Nephron (organoid): Measurements from ENCODE around the gene SLC13A3.

Experiments
- H3K27ac Mint-ChIP-seq, 3 experiments: 2 replicates each; pipeline ENCODE4 v1.8.0; 2020; ENCODE audit warnings: mixed read lengths in 3 of 3, mild to moderate bottlenecking in 2 of 3, moderate library complexity in 1 of 3
- H3K27me3 Mint-ChIP-seq: 2 replicates; pipeline ENCODE4 v1.8.0; 2021; ENCODE audit warnings: low read depth, mild to moderate bottlenecking, moderate library complexity, mixed read lengths
- H3K36me3 Mint-ChIP-seq: 2 replicates; pipeline ENCODE4 v1.8.0; 2020; ENCODE audit warnings: low read depth, mixed read lengths
- H3K4me1 Mint-ChIP-seq: 2 replicates; pipeline ENCODE4 v1.8.0; 2020; ENCODE audit warnings: mixed read lengths
- H3K4me3 Mint-ChIP-seq, 3 experiments: 2 replicates each; pipeline ENCODE4 v1.8.0; 2020; ENCODE audit warnings: mild to moderate bottlenecking in 3 of 3, mixed read lengths in 3 of 3, moderate library complexity in 2 of 3
- H3K9me3 Mint-ChIP-seq: 2 replicates; pipeline ENCODE4 v1.8.0; 2020; ENCODE audit warnings: mixed read lengths
- TF ChIP-seq, protein P1 (sequence below), 3 experiments: fragments of 200-600 bp; sonication (generic); IDR thresholded peaks; one replicate each; pipeline ENCODE4 v1.5.0; 2021; ENCODE audit warnings: antibody characterized with exemption in 3 of 3; ENCODE audit not compliant: unreplicated experiment in 3 of 3

SLC13A3 gene

DNA sequence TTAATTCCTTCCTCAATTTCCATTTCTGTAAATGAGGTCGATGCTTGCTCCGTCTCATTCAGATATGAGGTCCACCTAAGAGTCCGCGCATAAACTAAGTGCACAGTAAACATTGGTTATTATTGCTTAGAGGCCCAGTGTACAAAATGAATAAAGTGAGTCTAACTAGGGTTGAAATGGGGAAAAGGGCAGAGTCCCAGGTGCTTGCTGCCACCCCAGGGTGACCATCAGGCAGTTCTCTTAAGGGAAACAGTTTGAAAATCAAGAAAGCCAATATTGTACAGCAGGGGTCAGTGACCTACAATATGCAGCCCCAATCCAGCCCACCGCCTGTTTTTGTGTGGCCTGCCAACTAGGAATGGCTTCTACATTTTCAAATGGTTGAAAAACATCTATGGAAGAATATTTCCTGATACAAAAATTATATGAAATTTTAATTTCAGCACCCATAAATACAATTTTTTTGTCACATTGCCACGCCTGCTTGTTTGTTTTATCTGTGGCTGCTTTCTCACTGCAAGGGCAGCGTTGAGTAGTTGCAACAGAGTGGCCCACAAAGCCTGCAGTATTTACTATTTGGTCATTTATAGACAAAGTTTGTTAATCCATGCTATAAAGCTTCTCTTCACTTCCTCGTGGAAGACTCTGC lies 43.3 kb downstream of the SLC13A3 start:
- Mint-ChIP-seq H3K4me1 (no peaks in the 10 kb centered on the region), H3K36me3 (peaks cover 8% of the 10 kb centered on the region), H3K27ac (no peak overlapping the region), H3K4me3 (no peak overlapping the region), H3K27me3 (no peaks in the 10 kb centered on the region), H3K9me3 (peaks cover 4% of the 10 kb centered on the region)
- TF ChIP-seq, protein P1, sequence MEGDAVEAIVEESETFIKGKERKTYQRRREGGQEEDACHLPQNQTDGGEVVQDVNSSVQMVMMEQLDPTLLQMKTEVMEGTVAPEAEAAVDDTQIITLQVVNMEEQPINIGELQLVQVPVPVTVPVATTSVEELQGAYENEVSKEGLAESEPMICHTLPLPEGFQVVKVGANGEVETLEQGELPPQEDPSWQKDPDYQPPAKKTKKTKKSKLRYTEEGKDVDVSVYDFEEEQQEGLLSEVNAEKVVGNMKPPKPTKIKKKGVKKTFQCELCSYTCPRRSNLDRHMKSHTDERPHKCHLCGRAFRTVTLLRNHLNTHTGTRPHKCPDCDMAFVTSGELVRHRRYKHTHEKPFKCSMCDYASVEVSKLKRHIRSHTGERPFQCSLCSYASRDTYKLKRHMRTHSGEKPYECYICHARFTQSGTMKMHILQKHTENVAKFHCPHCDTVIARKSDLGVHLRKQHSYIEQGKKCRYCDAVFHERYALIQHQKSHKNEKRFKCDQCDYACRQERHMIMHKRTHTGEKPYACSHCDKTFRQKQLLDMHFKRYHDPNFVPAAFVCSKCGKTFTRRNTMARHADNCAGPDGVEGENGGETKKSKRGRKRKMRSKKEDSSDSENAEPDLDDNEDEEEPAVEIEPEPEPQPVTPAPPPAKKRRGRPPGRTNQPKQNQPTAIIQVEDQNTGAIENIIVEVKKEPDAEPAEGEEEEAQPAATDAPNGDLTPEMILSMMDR (IDR thresholded peaks at IDR 0.05; ENCODE audit: unreplicated experiment in 3 of 3) = no peak

DNA sequence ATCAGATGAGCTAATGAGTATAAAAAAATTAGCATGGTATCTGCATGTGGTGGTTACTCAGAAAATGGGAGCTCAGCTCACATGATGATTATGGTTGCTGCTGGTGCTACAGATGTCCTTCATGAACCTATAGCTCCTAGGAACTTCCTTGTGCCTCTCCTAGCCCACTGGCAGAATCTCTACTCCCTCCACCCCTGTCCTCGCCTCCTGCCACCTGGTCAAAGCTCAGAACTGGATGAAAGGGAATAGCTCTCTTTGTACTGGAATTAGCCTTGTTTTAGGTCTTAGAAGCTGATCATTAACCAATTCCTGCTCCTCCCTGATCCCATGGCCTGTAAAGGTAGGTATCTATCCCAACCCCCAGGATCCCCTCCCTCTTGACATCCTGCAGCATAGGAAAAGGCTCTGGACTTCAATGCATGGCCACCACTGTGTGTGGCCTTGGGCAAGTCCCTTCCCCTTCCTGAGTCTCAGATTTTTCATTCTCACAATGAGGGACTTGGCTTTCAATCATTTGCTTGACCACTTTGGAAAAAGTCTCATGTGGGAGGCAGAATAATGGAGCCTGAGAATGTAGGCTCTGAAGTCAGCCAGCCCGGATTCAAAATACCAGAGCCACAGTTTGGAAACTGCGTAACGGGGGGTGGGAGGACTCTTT lies 43.9 kb downstream of the SLC13A3 start:
- TF ChIP-seq, protein P1 (IDR thresholded peaks at IDR 0.05; ENCODE audit: unreplicated experiment in 3 of 3) = no peak
- H3K27me3 Mint-ChIP-seq = no peaks in the 10 kb centered on the region
- peaks cover 8% of the 10 kb centered on the region for H3K36me3 Mint-ChIP-seq
- H3K4me3 Mint-ChIP-seq = no peak overlapping the region
- H3K9me3 Mint-ChIP-seq = peaks cover 4% of the 10 kb centered on the region
- H3K27ac Mint-ChIP-seq = peak overlapping the region in 1 of 3 experiments; percentile 26
- no peaks in the 10 kb centered on the region for H3K4me1 Mint-ChIP-seq

DNA sequence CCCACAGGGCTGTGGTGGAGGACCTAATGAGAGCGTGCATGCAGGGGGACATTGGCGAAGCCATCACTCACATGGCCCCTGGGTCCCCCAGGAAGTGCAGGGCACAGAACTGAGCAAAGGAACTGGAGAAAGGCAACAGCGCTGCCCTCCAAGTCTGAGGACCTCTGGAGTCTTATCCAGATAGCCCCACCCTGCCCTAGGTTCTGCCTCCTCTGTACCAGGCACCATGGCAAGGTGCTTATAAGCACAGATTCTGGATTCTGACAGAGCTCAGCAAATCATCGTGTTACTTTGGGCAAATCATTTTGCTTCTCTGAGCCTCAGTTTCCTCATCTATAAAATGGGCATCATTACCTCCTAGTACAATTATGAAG lies 44.5 kb downstream of the SLC13A3 start:
- Mint-ChIP-seq H3K36me3 (peaks cover 8% of the 10 kb centered on the region), H3K9me3 (peaks cover 4% of the 10 kb centered on the region), H3K27me3 (no peaks in the 10 kb centered on the region), H3K27ac (no peak overlapping the region), H3K4me3 (no peak overlapping the region), H3K4me1 (no peaks in the 10 kb centered on the region)
- TF ChIP-seq, protein P1 (IDR thresholded peaks at IDR 0.05; ENCODE audit: unreplicated experiment in 3 of 3) = no peak

DNA sequence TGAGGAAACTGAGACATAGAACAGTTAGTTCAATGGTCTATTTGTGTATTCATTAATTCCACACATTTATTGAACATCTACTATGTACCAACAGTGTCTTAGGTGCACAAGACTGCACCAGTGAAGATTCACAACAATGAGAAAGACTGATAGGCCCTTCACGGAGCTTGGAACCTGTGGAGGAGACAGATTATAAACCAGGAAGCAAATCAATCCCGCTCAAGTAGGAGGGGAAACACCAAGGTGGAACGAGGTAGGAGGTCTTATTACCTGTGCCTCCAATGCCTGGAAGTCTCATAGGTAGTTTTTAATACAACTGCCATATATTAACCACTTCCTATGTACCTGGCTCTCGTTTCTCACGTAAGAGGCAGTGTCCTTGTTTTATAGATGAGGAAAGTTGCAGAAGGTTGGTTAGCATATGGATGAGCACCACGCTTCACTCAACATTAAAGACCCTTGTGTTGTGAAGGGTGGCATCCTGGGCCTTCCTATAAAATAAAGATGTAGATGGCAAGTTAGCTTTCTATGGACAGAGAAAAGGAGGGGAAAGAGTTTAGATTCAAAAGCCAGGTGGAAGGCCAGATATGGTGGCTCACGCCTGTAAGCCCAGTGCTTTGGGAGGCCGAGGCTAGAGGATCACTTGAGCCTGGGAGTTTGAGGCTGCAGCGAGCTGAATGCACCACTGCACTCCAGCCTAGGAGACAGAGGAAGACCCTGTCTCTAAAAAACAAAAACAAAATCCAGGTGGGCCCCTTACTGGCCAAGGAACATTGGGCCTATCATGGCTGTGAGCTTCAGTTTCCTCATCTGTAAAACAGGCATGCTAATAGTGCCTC lies 45.1 kb downstream of the SLC13A3 start:
- H3K4me3 Mint-ChIP-seq = no peak overlapping the region

DNA sequence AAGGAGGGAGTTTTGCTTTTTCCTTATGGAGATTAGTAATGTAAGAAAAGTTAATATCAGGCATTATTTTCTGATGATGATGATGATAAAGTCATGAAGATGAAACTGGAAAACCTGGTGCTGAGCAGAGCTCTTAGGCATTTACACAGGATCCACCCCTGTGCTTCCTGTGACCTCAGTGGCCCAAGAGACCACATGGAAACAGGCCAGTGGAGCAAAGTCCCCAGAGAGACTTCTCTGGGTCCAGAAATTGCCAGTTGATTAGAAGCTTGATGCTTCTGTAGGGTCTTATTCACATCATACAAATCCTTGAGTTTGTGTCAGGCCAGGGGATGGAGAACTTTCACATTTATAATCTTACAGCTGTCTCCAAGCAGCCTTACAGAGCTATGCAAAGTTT lies 46.1 kb downstream of the SLC13A3 start:
- Mint-ChIP-seq H3K4me1 (no peaks in the 10 kb centered on the region), H3K27ac (no peak overlapping the region), H3K36me3 (peaks cover 7% of the 10 kb centered on the region), H3K9me3 (no peaks in the 10 kb centered on the region), H3K27me3 (peaks cover 3% of the 10 kb centered on the region), H3K4me3 (no peak overlapping the region)
- TF ChIP-seq, protein P1 (IDR thresholded peaks at IDR 0.05; ENCODE audit: unreplicated experiment in 3 of 3) = no peak

More for the DNA sequence above, 45.1 kb downstream of the SLC13A3 start:
- Mint-ChIP-seq H3K27ac (no peak overlapping the region), H3K9me3 (peaks cover under 1% of the 10 kb centered on the region), H3K36me3 (peaks cover 7% of the 10 kb centered on the region), H3K27me3 (peaks cover 3% of the 10 kb centered on the region), H3K4me1 (no peaks in the 10 kb centered on the region)
- TF ChIP-seq, protein P1 (IDR thresholded peaks at IDR 0.05; ENCODE audit: unreplicated experiment in 3 of 3) = no peak
